ENCODE data around the gene FES.

DNA sequence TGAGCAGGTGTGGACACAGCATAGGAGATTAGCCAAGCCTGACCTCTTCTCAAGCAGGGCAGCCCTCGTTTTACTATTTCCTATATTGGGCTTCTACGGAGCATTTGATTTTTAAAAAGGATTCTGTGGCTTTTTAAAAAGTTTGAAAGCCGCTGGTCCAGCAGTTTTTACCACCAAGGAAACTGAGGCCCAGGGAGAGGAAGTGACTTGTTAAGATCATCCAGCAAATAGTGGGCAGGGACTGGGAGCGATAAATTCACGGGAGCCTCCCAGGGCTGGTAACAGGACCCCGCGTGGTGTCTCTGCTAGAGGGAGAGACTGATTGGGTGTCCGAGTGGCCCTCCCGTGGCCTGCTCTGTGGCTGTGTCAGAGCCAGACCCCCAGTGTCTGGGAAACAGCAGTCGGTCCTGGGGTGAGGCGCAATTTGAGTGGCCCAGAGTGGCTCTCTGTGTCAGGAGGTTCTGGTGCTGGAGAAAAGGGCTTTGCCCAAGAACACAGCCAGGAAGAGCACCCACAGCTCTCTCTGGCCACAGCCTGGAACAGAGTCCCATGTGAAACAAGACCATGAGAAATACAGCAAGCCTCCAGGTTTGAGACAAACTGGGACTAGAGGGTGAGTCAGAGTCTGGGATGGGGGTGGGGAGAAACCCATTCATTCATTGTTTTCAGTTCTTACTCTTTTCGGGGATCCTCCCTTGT is 11.7 kb upstream of the FES start:
- TF ChIP-seq POLR2A (IDR thresholded peaks at IDR 0.05) (no peak), EP300 (IDR thresholded peaks at IDR 0.05) (no peak)
- TF ChIP-seq, protein P1, sequence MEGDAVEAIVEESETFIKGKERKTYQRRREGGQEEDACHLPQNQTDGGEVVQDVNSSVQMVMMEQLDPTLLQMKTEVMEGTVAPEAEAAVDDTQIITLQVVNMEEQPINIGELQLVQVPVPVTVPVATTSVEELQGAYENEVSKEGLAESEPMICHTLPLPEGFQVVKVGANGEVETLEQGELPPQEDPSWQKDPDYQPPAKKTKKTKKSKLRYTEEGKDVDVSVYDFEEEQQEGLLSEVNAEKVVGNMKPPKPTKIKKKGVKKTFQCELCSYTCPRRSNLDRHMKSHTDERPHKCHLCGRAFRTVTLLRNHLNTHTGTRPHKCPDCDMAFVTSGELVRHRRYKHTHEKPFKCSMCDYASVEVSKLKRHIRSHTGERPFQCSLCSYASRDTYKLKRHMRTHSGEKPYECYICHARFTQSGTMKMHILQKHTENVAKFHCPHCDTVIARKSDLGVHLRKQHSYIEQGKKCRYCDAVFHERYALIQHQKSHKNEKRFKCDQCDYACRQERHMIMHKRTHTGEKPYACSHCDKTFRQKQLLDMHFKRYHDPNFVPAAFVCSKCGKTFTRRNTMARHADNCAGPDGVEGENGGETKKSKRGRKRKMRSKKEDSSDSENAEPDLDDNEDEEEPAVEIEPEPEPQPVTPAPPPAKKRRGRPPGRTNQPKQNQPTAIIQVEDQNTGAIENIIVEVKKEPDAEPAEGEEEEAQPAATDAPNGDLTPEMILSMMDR (IDR thresholded peaks at IDR 0.05), result no peak
